ENCODE measurements around the gene LGALS3BP. TPM values are rescaled to one million over a fixed set of nuclear protein-coding genes. Genes with fewer than 3 reads are reported as not detected.
A peak's percentile ranks its signal among the peaks of the same experiment; 100 is the strongest.
"Not testable (repeated sequence)": the region's sequence is repeated elsewhere in the genome, so short reads cannot be mapped to it uniquely, and the experiment has no call there.

LGALS3BP gene
- total RNA-seq, 2 donors from 2014 or later = 3.4 to 6.7 TPM

DNA sequence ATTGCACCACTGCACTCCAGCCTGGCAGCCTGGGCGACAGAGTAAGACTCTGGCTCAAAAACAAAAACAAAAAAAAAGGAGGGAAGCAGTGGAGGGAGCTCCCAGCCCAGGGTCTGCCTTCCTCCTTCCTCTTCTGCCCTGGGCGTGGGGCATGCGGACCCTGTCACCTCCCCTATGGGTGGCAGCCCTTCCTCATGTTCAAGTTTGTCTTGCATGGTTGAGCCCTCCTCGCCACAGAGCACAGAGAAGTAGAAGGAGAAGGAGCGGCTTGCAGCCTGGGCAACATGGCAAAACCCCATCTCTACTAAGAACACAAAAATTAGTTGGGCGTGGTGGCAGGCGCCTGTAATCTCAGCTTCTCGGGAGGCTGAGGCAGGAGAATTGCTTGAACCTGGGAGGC, 33.1 kb downstream of the LGALS3BP start:
- H3K9me3 Mint-ChIP-seq = no peaks in the 10 kb centered on the region
- H3K36me3 Mint-ChIP-seq = no peaks in the 10 kb centered on the region
- no peak for DNase-seq (ENCODE audit: low spot score)
- ATAC-seq = no peak
- no peak overlapping the region for H3K4me3 Mint-ChIP-seq
- H3K4me1 Mint-ChIP-seq (ENCODE audit: low read depth in 2 of 2) = no peaks in the 10 kb centered on the region
- peaks cover 0 to 6% of the 10 kb centered on the region in 2 donors for H3K27me3 Mint-ChIP-seq
- H3K27ac Mint-ChIP-seq = no peak overlapping the region

DNA sequence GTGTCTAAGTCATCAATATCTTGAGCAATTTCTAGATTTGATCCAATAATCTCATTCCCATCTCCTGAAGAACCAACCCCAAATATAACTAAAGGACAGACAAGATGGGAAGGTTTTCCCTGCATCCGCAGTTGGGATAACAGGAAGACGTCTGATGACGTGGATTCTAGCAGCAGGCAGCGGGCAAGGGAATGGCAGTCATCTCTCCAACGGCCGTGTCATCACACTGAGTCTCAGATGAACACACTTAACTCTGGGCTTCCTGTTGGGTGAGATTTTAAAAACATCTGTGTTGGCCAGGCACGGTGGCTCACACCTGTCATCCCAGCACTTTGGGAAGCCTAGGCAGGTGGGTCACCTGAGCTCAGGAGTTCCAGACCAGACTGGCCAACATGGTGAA, 33.6 kb downstream of the LGALS3BP start:
- no peaks in the 10 kb centered on the region for H3K36me3 Mint-ChIP-seq
- DNase-seq (ENCODE audit: low spot score) (no peak), ATAC-seq (no peak)
- H3K27ac Mint-ChIP-seq = no peak overlapping the region
- no peaks in the 10 kb centered on the region for H3K9me3 Mint-ChIP-seq
- no peak overlapping the region for H3K4me3 Mint-ChIP-seq
- H3K27me3 Mint-ChIP-seq = peaks cover 0 to 6% of the 10 kb centered on the region in 2 donors
- no peaks in the 10 kb centered on the region for H3K4me1 Mint-ChIP-seq (ENCODE audit: low read depth in 2 of 2)

DNA sequence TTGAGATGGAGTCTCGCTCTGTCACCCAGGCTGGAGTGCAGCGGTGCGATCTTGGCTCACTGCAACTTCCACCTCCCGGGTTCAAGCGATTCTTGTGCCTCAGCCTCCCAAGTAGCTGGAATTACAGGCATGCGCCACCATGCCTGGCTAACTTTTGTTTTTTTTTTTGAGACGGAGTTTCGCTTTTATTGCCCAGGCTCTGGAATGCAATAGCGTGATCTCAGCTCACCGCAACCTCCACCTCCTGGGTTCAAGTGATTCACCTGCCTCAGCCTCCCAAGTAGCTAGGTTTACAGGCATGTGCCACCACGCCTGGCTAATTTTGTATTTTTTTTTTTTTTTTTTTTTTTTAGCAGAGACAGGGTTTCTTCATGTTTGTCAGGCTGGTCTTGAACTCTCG, 34.3 kb downstream of the LGALS3BP start:
- DNase-seq (ENCODE audit: low spot score); H3K27ac Mint-ChIP-seq; H3K36me3 Mint-ChIP-seq; ATAC-seq; H3K9me3 Mint-ChIP-seq; H3K4me3 Mint-ChIP-seq; H3K4me1 Mint-ChIP-seq (ENCODE audit: low read depth in 2 of 2); H3K27me3 Mint-ChIP-seq: not testable (repeated sequence)

DNA sequence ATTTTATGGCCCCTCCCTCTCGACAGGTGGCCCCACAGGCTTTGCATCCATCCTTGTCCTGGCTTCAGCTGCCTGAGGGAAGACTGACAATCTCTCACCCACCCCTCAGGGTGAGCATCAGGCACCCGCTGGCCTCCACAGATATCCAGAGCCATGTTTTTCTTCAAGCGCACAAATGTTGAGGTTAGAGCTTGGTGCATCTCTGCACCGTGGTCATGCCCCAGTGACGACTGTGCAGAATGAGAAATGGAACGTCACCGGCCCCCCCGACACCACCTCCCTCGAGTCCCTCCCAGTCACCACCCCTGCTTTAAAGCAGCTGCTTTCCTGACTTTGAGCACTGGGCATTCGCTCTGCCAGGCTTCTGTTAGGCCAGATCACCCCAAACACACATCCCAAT, 34.8 kb downstream of the LGALS3BP start:
- Mint-ChIP-seq H3K36me3 (no peaks in the 10 kb centered on the region), H3K4me1 (ENCODE audit: low read depth in 2 of 2) (no peaks in the 10 kb centered on the region), H3K27me3 (peaks cover 0 to 6% of the 10 kb centered on the region in 2 donors), H3K4me3 (no peak overlapping the region), H3K27ac (no peak overlapping the region), H3K9me3 (no peaks in the 10 kb centered on the region)
- ATAC-seq (no peak), DNase-seq (ENCODE audit: low spot score) (no peak)

DNA sequence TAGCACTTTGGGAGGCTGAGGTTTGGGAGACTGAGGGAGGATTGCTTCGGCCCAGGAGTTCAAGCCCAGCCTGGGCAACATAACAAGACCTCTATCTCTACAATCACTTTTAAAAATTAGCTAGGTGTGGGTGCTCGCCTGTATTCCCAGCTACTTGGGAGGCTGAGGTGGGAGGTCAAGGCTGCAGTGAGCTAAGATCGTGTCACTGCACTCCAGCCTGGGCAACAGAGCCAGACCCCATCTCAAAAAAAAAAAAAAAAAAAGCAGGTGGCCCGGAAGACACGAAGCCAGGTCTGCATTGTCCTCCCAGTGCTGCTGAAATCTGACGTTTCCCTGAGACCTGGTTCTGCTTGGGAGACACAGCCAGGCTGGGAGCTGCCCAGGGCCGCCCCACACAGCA, 35.7 kb downstream of the LGALS3BP start:
- Mint-ChIP-seq H3K27me3 (peaks cover 0 to 6% of the 10 kb centered on the region in 2 donors), H3K27ac (no peak overlapping the region), H3K4me1 (ENCODE audit: low read depth in 2 of 2) (no peaks in the 10 kb centered on the region), H3K9me3 (no peaks in the 10 kb centered on the region), H3K4me3 (no peak overlapping the region), H3K36me3 (no peaks in the 10 kb centered on the region)
- DNase-seq (ENCODE audit: low spot score) = no peak
- ATAC-seq = no peak

DNA sequence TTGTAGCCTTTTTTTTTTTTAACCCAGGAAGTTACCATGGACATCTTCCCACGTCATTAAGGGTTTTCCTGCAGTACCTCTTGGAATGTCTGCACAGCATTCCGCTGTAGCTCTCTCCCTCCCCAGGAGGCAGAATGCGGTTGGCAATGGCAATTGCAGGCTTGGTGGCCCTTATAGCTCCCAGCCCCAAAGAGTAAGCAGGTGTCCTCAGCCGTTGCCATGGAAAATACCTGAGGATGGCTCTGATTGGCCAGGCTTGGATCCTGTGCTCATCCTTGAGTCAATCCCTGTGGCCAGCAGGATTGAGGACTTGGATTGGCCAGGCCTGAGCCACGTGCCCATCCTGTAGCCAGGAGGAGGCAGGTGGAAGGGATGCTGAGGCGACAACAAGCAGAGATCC, 39.0 kb downstream of the LGALS3BP start:
- Mint-ChIP-seq H3K27ac (no peak overlapping the region), H3K4me1 (ENCODE audit: low read depth in 2 of 2) (no peaks in the 10 kb centered on the region), H3K36me3 (no peaks in the 10 kb centered on the region), H3K4me3 (no peak overlapping the region), H3K27me3 (peaks cover 0 to 3% of the 10 kb centered on the region in 2 donors), H3K9me3 (no peaks in the 10 kb centered on the region)
- DNase-seq (ENCODE audit: low spot score) (no peak), ATAC-seq (no peak)

DNA sequence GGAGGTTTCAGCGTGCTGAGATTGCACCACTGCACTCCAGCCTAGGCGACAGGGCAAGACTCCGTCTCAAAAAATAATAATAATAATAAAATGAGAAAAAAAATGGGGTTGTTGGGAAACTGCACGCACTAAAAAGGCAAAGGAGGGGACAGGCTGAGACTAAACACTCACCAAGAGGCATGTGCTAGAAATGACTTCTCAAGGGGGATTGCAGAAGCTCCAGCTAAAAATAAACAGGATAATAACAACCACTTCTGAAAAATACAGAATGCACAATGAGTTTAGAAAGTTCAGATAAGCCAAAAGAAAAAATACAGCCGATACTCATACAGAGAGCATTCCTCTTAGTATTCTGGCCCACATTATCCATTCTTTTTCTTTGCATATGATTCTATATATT, 39.5 kb downstream of the LGALS3BP start:
- no peak for ATAC-seq
- Mint-ChIP-seq H3K9me3 (no peaks in the 10 kb centered on the region), H3K4me1 (ENCODE audit: low read depth in 2 of 2) (no peaks in the 10 kb centered on the region), H3K27me3 (peaks cover 0 to 3% of the 10 kb centered on the region in 2 donors), H3K36me3 (no peaks in the 10 kb centered on the region), H3K4me3 (no peak overlapping the region), H3K27ac (no peak overlapping the region)
- DNase-seq (ENCODE audit: low spot score) = no peak

DNA sequence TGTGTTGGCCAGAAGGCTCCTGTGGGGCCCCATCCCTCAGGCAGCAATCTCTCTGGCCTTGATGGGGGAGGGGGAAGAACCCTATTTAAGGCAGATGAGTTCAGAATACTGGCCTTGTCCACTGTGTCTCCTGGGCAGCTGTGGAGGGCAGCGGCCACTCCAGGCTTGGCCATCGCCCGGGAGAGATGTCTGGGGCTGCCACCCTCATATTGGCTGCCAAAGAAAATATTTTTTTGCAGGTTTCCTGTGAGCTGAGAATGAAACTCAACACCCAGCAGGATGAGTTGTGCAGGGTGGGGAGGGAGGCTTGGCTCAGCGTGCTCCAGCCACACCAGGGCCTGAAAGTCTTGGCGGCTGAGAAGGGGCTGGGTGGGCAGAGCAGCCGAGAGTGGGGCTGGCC, 40.1 kb downstream of the LGALS3BP start:
- ATAC-seq (no peak), DNase-seq (ENCODE audit: low spot score) (no peak)

DNA sequence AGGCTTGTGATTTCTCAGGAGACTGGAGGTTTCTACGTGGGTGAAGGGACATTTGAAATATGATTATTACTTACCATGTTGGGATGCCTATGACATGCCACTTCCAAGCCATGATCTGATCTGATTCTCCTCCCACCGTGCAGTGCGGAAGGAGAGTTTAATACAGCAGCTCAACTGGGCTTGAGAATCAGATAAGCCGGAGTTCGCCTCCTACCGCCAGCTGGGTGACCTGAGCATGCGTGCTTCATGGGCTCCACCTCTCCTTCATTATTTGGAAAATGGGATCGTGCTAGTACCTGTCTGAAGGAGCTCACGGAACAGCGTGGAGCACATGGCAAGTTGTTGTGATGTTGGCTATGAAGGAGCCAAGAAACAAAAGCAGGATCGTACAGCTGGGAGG, 42.2 kb downstream of the LGALS3BP start:
- H3K27me3 Mint-ChIP-seq = no peaks in the 10 kb centered on the region

More for the DNA sequence above, 40.1 kb downstream of the LGALS3BP start:
- Mint-ChIP-seq H3K27me3 (peaks cover 0 to 3% of the 10 kb centered on the region in 2 donors), H3K36me3 (no peaks in the 10 kb centered on the region), H3K9me3 (no peaks in the 10 kb centered on the region), H3K4me3 (no peak overlapping the region), H3K4me1 (ENCODE audit: low read depth in 2 of 2) (peaks cover 0 to under 1% of the 10 kb centered on the region in 2 donors), H3K27ac (no peak overlapping the region)

DNA sequence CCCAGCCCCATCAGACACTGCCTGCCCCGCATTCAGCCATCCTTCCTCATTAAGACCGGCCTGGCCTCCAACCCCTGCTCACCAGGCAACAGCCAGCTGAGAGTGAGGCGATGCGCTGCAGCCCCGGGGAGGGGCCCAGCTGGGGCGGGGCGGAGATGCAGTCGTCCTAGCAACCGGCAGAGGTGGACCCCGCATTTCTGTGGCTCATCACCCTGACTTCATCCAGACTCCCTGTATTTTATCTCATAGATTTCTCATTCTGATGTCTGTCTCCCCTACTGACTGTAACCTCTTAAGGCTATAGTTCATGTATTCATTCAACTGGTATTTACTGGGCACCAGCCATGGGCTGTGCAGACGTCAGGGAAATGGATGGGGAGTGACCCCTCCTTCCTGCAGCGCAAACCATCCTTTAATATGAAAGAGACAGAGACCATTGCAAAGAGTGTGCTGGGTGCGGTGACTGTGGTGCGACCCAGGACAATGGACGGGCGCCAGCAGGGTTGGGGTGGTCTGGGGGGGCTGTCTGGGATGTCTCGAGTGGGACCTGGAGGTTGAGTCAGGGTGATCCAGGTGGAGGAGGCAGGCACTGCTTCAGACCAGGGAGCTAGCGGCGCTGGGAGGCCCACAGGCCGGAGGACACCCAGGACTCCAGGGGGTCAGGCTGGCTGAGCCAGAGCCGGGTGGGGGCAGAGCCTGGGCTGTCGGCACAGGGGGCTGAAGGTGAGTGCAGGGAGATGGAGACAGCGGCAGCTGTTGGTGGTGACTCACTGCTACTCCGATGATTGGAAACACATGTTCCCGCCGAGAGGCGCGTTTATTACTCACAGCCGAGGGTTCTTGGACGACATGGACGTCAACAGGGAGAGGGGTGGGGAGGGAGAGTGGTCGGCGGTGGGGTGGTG, 44.1 kb downstream of the LGALS3BP start:
- no peaks in the 10 kb centered on the region for H3K27me3 Mint-ChIP-seq
- no peak overlapping the region for H3K27ac Mint-ChIP-seq
- DNase-seq (ENCODE audit: low spot score) = no peak
- H3K9me3 Mint-ChIP-seq = no peaks in the 10 kb centered on the region
- no peak overlapping the region for H3K4me3 Mint-ChIP-seq
- H3K36me3 Mint-ChIP-seq = no peaks in the 10 kb centered on the region
- H3K4me1 Mint-ChIP-seq (ENCODE audit: low read depth in 2 of 2) = peaks cover 7 to 10% of the 10 kb centered on the region in 2 donors
- ATAC-seq = no peak

More for the DNA sequence above, 42.2 kb downstream of the LGALS3BP start:
- H3K4me1 Mint-ChIP-seq (ENCODE audit: low read depth in 2 of 2) = peaks cover 7 to 10% of the 10 kb centered on the region in 2 donors
- no peak overlapping the region for H3K4me3 Mint-ChIP-seq
- no peaks in the 10 kb centered on the region for H3K36me3 Mint-ChIP-seq
- ATAC-seq (no peak), DNase-seq (ENCODE audit: low spot score) (no peak)
- no peak overlapping the region for H3K27ac Mint-ChIP-seq
- H3K9me3 Mint-ChIP-seq = no peaks in the 10 kb centered on the region

DNA sequence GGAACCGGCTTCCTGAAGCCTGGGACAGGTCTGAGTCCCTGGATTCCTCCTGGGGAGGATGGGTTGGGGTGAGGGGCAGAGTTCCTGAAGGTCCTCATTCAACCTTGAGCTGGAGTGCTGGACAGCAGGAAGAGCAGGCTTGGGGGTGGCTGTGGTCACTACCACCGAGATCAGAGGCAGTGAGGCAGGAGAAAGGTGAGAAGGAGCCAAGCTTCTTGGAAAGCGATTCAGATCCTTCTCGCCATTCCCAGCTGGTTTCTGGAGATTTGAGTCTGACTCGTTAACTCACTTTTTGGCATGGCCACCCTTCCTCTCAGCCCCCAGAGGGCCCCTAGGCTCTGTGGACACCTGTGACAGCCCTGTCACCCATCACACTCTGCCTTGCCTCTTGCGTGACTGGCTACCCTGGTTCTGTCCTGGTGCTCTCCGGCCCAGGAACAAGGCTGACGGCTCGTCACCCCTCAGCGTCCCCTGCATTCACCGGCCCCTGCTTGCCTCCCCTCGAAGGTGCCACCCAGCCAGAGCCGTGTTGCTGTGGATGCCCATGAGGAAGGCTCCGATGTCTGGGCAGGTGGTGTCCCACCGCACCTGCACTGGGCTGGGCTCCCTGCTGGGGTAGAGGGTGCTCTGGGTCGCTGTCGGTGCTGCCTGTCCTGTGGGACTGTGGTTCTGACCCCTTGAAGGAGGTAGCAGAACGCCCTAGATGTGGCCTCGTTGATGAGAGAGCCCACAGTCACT, 44.9 kb downstream of the LGALS3BP start:
- Mint-ChIP-seq H3K9me3 (no peaks in the 10 kb centered on the region), H3K4me3 (no peak overlapping the region), H3K27me3 (no peaks in the 10 kb centered on the region), H3K27ac (no peak overlapping the region), H3K4me1 (ENCODE audit: low read depth in 2 of 2) (peaks cover 7 to 10% of the 10 kb centered on the region in 2 donors), H3K36me3 (no peaks in the 10 kb centered on the region)
- no peak for ATAC-seq
- no peak for DNase-seq (ENCODE audit: low spot score)

DNA sequence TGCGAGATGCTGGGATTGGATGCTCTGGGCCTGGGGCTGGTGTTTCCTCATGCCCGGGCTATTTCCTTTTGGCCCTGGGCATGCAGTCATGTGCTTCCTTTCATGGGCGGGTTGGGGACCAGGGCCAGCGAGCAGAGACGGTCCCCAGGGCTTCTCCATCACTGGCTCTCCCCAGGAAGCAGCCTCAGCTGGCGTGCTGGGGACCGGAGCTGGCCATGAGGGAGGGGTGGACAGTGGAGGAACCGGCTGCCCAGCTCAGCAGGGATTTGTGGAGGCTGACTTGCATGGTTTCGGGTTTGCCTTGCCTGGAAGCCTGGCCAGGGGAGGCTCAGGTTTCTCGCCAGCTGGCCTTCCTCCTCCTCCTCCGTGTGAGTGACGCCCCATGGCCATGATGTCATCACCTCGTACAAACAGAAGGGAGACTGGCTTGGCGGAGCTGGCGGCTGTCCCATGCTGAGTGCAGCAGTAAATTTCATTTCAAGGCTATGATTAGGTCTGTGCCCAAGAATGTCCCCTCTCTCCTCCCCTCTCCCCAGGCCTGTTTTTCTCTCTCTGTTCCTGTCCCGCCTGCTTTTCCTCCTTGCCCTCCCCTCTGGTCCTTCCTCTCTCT, 45.7 kb downstream of the LGALS3BP start:
- H3K4me3 Mint-ChIP-seq = no peak overlapping the region

DNA sequence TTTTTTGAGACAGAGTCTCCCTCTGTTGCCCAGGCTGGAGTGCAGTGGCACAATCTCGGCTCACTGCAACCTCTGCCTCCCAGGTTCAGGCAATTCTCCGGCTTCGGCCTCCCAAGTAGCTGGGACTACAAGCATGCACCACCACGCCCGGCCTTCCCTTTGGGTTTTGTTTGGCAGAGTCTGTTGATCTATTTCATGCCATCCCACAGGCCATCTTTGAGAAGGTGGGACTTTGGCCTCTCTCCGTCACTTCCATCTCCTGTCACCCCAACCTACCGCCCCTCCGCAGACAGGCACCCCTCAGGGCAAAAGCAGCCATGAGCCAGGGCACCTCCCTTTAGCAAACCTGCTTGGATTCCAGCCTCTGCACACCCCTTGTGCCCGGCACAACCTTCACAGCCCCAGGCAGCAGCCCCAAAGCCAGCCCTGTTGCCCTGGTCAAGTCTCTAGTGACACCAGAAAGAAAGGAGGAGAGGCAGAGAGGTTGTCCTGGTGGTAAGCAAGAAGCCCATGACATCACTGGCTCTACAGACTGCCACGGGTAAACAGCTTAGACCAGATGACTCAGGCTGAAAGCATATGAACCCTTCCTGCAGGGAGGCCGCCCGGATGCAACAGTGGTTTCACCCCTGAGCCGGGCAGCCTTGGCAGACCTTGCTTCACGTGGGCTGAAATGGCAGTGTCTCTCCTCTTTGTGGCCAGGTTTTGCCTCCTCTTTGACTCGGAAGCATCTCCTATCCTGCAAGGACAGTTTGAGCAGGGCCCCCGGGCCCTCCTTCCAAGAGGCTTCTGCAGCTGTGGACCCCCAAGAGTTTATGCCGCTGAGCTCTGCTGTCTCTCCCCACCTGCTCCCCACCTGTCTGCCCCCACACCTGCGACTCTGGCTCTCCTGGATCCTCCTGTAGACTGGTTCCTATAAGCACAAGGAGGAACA, 46.4 kb downstream of the LGALS3BP start:
- H3K4me1 Mint-ChIP-seq (ENCODE audit: low read depth in 2 of 2) = peaks cover 7 to 10% of the 10 kb centered on the region in 2 donors
- peak overlapping the region; percentile 32 to 60 for H3K27ac Mint-ChIP-seq
- H3K27me3 Mint-ChIP-seq = no peaks in the 10 kb centered on the region
- DNase-seq (ENCODE audit: low spot score) (no peak), ATAC-seq (peak; percentile 90 to 93)
- no peaks in the 10 kb centered on the region for H3K36me3 Mint-ChIP-seq
- H3K4me3 Mint-ChIP-seq = peak overlapping the region; percentile 28
- H3K9me3 Mint-ChIP-seq = no peaks in the 10 kb centered on the region

More for the DNA sequence above, 45.7 kb downstream of the LGALS3BP start:
- Mint-ChIP-seq H3K9me3 (no peaks in the 10 kb centered on the region), H3K27ac (no peak overlapping the region), H3K4me1 (ENCODE audit: low read depth in 2 of 2) (peaks cover 7 to 10% of the 10 kb centered on the region in 2 donors), H3K27me3 (no peaks in the 10 kb centered on the region), H3K36me3 (no peaks in the 10 kb centered on the region)
- DNase-seq (ENCODE audit: low spot score) (no peak), ATAC-seq (no peak)
